CD4-positive, alpha-beta T cell treated with Interleukin-4 for 4 hours (primary cell): ENCODE data around the gene PIK3R6.

Experiments
- DNase-seq: peaks from one replicate; pipeline ENCODE4 v3.0.0-alpha.2; 2020

Gene PIK3R6, protein sequence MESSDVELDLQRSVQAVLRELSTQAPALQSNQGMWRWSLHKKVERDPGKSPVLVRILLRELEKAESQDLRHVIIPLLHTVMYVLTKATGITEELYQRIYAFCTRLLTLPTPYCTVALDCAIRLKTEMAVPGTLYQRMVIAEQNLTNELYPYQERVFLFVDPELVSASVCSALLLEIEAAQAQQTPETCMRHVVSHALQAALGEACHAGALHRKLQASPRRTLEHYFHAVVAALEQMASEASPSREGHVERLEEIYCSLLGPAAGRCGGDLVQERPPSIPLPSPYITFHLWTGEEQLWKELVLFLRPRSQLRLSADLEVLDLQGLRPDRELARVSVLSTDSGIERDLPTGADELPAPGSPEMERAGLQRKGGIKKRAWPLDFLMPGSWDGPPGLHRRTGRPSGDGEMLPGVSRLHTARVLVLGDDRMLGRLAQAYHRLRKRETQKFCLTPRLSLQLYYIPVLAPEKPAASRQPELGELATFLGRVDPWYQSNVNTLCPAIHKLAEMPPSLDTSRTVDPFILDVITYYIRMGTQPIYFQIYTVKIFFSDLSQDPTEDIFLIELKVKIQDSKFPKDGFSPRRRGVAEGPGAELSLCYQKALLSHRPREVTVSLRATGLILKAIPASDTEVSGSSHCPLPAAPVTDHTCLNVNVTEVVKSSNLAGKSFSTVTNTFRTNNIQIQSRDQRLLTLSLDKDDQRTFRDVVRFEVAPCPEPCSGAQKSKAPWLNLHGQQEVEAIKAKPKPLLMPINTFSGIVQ

DNA sequence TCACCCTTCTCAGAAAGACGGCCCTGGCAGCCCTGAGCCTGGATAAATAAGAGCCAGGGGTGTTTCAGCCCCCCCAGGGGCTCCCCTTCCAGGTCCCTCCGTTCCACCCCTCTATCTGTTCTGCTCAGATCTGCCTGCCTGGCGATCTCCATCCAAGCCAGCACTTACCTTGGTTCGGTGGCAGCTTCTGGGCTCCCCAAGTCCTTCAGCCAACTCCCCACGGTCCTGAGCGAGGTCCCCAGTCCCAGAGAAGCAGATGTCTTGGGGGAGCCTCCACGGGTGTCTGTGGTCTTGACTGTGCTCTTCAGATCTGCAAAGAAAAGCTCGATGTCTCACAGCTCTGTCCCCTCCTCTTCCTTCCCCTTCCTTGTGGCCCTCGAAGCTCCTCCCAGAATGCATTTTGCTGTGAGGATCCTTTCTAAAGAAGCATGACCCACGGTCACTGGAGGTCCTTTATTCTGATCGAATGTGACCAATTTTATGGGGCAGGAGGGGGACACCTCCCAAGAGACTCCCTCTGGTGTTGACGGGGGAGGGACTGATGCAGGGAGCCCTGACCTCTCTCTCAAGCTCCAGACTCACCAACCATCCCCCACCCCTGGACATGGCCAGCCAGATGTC is at the start of gene PIK3R6:
PIK3R6 (minus strand) TSS at position 314 of the 621 bp plus-strand sequence. CDS start 17,880 bp downstream, outside the sequence.
- DNase-seq = peak; percentile 17

DNA sequence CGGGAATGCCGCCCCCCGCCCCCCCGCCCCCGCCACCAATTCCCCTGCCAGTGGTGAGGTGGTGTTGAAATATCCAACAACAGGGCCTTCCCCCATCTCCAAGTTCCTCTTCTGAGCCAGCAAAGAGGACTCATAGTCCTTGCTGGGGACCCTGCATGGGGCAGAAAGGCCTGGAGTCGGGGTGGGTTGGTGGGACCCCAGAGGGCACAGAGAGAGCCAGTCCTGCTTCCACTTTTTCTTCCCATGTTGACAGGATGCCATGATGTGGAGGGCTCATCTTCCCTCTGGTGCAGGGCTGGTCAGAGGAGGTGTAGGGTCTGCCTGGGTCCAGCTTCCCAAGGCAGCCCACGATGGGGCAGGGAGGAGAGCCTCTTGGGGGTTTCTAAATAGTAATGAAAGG is 49.0 kb upstream of the PIK3R6 start:
- no peak for DNase-seq

DNA sequence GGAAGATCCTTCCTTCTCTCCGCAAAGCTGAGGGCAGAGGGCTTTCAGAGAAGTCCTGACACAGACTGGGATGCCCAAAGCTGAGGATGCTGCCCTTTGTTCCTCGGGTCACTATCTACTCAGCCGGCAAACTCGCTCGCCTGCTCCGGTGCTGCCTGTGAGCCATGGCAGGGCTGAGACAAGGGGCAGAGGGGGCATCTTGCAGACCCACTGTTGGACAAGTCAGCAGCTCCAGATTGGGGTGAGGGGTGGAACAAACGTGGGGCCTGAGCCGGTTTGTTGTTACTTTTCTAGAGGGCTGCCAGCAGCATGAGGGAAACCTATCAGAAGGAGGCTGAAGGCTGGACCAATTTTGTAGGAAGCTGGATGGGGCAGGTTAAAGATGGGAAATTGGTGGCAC is 47.1 kb upstream of the PIK3R6 start:
- no peak for DNase-seq

DNA sequence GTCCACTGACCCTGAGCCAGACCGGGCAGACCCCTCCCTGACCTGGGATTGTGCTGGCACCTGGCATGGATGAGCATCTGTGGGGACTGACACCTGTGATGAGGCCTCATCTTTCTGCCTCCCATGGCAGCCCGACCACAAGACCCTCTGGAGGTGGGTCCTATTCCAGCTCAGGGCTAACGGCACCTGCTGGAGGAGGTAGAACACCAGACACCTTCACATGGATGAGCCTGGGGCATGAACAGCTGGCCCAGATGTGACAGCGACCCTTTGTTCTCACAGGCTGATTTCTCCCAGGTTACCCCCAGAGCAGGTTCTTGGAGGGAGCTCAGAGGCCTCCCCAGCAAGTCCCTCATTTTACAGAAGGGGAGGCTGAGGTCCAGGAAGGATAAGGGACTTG is 46.4 kb upstream of the PIK3R6 start:
- DNase-seq = no peak

DNA sequence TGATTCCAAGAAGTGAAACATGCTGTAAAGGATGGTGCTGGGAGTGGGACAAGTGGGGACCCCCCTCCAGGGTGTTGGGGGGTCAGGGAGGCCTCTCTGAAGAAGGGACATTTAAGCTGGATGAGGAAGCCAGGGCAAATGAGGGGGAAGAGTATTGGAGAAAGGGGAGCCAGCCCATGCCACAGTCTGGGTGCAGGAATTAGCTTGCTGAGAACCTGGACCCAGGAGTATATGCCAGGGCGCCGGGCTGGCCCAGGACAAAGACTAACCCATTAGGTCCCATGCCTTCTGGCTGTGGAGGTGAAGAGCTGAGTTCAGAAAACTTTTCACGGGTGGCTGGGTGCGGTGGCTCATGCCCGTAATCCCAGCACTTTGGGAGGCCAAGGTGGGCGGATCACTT is 45.6 kb upstream of the PIK3R6 start:
- DNase-seq = no peak

DNA sequence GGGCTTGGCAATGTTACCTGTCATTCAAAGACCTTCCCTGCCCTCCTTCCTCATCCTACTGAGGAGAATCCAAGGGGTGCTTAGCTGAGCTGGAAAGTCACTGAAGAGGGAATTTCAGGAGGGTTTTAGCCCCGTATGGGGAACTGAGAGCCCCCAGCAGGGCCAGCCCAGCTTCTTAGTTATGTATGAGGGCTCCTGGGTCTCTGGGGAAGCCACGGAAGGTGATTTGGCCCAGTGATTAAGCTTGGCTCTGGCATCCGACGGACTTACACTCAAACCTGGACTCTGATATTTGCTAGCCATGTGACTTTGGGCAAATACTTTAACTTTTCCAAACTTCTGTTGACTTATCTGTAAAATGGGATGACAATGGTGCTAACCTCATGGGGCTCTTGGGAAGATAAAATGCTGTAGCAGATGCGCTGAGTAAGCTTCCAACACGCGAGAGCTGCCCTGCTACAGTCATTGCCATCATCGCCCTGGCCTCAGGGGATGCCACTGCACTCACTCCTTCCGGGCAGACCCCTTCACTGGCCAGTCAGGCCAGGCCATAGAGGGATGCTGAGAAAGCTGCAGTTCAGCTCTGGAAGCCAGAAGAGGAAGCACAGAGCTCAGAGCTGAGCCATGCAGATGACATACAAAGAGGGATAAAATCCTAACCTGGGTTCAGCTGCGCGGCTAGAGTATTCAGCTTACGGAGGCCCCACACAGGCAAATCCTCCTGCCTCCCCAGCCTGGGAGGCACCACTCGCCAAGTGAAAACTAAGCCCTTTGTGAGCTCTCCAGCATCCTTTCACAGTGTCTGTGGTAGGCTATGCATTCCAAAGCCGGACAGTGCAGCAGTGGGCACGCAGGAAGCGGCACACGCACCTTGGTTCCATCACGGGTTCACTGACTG is 44.9 kb upstream of the PIK3R6 start:
- no peak for DNase-seq

DNA sequence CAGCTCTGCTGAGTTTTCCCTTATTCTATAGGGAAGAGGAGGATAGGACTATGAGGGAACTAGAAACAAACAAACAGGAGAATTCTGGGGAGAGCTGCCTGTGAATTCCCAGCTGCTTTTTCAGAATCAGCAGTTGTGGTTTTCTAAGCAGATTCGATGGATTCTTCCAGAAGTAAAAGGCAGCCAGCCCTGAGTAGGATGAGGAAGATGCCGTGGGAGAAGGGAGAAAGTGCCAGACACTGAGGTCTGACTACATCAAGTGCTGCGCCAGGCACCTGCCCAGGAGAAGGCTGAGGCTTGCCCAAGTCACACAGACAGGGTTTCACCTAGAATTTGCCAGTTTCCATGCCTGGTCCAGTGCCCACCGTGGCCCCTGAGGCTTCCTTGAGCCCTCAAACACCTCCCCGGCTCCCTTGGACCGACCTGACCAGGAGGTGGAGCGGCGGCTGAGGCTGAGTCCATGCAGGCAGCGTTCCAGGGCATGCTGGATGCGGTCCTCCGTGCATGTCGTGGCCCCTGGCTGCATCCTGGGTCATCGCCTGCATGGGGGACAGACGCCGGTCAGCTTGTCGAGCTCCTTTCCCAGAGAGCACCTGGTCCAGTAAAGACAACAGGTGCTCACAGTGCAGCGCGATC is 43.6 kb upstream of the PIK3R6 start:
- no peak for DNase-seq

DNA sequence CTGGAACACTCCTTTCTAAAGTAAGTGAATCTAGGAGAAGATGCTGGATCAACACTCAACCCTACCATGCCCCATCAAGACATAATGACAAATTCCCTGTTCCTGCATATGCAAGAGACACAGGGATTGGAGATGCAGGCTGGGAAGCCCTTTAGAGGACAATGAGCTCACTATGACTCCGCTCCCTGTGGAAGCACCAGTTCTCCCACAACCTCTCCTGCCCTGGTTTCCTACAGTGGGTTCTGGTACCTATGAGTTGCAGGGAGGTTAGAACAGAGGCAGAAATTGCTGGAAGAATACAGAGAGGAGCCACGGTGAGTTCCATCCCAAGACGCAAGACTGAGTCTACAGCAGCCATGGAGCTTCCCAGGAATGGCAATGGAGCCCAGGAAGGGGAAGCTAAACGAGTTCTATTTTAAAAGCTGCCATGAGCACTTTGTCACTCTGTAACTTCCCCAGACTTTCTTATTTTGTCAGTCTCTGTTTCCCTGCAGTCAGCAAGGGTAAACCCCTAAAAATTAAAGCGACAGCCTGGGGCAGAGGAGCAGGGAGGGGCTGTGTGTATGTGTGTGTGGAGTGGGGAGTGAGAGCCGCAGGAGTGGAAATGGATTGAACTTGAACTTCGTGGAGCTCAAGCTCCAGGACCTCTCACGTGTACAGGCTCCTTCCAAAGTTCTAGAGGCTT is 42.3 kb upstream of the PIK3R6 start:
- DNase-seq = no peak

DNA sequence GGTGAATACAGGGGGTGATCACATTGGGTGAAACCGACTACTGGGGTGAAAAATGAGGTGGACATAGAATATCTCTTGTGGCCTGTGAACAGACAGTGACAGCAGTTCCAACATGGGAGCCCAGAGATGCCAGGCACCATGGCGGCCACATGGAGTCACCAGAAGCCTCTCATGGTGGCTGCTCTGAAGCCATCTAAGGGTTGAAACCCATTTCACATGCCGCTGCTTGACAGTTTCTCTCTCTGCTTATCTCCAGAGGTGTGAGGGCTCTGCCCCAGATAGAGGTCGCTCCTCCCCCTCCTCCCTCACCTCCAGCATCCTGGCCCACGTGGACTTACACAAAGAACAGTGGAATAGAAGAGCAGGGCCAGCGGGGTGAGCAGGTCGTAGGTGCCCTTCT is 37.9 kb upstream of the PIK3R6 start:
- DNase-seq = no peak

DNA sequence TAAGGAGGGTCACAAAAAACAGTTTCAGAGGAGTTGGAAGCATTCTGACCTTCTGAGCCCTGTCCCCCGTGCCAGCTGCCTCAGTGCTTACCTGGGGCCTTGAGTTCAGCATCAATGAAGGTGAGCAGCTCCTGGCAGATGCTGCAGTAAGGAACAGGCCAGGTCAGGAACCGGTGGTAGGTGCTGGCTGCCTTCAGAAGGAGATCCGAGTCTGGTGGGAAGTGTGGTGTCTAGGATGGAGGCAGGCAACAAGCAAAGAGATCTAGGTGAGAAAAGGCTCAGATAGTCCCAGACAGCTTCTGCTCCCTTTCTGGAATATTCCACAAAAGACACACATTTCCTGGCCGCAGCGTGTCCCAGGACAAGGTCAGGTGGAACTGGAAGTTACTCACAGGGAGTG is 37.2 kb upstream of the PIK3R6 start:
- DNase-seq = no peak

DNA sequence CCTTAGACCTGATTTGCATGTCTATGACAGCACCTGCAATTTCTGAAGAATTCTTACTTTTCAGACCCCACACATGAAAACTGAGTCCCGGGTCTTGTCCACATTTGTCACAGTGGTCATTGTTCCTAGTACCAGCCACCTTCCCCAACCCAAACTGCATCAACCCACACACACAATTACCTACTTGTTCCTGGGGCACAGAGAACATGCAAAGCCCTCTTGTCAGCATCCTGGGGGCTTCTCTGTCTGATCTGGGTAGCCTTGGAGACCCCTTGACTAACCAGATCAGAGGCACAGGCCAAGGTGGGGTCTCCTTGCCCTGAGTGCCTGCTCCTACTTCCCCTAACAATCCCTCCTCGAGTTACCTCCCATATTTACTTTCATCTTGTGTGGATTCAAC is 36.7 kb upstream of the PIK3R6 start:
- DNase-seq = no peak

DNA sequence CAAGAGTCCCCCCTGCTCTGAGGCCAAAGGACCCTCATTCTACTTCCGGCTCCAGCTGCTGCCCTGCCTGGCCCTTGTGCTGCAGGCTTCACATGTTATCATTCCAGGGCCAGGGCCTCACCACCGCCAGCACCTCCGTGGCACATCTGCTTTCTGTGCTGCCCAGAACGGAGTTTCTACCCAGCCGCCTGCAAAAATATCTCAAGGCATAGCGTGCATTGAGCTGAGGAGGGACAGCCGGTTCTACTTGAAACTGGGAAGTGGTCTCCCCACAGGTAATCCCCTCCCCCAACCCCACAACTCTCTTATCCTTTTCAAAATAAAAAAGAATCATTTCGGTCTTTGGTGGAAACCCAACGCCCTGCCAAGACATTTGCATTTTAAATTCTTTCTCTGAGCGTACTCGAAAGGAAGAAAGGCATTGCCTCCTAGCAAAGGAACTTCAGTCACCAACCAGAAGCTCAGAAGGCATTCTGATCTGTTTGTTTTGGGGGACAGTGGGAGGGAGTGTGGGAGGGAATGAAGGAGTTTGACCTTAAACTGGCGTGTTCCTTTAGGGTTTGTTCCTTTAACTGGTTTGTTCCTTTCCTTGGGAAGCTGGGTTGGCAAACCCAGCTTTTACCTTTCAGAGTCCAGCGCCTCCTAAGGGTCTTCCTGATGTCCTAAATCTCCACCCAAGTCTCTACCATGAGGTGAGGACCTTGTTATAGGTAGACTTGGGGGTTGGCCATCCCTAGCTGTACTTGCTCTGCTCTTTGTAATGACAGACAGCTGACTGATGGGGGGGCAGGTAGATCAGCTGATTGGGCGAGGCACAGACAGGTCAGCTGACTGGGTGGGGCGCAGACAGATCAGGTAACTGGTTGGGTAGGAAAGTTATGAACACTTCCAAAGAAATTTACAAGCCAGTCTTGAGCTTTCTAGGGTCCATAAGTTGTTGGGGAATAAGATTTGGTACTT is 33.4 kb upstream of the PIK3R6 start:
- peak; percentile 39 for DNase-seq

DNA sequence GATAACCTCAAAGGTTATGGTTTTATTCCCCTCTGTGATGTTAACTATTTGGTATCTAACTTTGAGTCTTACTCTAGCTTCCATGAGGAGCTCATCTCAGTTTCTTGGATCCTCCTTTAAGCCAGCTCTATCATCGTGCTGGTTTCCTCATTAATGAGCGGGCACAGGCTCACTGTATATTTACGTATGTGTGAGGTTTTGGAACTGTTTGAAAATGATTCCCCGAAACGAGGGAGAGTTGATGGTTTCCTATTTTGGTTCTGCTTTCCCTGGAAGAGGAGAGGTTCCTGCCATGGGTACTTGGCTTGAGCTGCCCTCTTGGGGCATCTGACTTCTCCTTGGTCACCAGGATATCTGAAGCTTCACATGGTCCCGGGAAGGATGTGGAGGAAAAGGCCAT is 32.7 kb upstream of the PIK3R6 start:
- DNase-seq = no peak

DNA sequence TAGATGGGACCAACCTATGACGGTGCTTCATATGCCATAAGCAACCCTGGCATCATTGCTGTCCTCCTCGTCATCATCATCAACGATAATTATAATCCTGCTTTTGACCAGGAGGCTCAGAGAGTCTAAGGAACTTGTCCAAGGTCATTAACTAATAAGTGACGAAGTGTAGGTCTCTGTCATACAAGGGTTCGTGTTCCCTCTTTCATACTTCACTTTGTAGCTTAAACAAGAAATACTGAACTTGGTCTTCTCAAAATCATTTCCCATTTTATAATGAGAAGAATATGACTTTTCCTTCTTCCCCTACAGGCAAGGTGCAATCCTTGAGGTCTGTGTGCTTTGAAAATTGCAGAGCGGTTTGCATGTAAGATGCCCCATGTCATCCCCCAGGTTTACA is 31.2 kb upstream of the PIK3R6 start:
- no peak for DNase-seq

DNA sequence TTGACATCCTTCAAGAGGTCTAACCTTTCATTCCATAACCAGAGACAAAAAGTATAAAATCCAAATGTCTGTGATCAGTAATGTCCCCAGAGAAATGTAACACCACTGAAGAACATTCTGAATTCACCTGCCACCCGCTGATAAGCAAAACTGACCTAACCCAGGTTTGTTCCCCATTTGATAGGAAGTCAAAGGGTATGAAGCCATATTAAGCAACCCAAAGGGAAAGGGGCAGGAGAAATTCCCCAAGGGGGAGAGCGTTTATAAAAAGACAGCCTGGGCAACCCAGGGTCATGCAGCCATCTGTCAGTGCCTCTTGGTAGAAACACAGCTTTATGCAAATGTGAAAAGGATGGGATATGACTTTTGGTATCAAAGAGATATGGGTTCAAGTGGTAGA is 30.7 kb upstream of the PIK3R6 start:
- DNase-seq = no peak

DNA sequence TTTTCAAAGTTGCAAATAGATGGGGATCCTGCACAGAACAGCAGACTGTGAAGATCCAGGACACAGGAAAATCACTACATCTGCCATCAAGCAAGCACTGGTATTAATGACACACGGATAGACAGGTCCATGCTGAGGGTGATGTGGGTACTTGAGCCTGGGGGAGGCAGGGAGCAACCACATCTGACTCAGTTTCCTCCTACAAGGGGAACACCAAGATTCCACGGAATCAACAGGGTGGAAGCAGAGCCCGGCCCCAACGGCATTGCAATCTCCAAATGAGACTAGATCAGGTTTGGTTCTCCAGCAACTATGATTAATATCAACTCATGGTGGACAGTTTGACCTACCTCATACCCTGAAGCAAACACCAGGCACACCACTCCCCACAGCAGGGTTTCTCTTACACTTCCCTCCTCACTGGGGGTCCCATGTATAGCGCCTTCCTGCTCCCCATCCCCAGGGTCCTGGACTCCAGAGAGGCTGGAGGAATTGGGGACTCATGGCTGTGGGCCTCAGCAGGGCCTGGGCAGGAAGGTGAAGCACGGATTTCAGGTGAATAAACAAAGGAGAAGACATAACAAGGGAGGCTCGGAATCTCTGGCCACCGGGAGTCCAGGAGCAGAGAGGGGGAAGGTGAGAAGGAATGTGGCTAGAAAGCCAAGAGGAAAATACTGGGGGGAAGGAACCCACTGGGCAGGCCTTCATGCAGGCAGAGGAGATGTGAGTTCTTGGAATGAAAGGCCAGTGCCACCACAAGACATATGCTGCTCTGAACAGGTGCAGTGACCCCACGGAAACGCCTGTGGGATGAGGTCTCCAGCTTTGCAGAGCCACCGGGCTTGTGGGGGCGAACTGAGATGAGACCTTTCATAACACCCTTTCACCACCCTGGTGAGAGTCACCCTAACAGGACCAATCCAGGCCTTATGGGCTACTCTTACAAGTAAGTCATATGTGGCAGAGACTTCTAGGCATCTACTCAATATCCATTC is 29.5 kb upstream of the PIK3R6 start:
- no peak for DNase-seq

DNA sequence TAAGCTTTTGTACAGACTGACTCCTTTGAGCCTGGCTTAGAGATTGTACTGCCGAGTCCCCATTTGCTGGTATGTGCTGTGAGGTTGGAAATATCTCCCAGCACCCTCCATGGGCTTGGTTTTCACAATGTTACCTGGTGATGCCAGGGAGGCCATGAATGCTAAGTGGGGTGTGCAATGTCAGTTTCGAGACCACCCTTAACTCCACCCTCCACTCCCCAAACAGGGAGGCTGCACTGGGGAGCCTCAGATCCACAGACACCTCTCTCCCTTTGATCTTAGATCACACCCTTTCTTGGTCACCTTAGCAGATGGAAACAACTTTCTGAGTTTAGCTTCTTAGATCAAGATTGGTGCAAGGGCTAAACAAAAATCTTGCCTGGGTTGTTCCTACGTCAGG is 28.6 kb upstream of the PIK3R6 start:
- no peak for DNase-seq

DNA sequence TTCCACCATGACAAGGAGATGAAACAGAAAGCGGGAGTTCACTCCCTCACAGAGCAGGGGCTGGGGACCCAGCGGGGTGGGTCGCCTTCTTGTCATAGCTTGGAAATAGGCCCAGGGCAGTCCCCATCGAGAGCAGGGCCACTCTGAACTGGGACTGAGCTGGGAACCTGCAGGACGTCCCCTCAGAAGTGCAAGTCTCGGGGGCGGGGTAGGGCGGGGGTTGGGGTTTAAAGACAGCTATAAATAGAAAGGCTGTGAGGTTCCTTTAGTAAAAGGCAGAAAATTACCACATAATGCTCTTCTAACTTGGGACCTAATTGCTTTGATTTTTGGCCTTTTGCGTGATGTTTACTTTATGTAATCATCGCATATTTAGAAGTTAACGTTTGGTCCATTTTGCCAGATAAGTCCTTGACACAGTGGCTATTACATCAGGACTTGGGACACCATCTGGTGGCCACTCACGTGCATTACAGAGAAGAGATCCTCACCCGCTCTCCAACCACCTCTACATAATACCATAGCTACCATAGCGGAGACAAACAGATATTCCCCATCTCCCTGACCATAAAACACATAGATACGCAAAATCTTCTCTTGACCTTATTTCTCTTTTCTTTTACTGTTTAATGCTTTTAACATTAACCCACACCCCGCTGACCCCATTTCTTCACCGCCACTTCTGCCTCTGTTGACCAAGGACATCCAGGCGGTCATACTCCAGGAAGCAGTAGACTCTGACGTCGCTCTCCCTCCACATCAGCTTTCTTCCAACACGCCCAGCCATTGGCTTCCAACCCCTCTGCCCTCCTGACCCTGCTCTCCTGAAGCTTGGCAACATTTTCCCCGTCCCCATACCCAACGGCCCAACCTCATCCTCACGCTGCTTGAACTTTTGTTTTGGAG is 27.5 kb upstream of the PIK3R6 start:
- DNase-seq = peak; percentile 56
